ENCODE measurements around the gene BTBD7. TPM values are rescaled to one million over a fixed set of nuclear protein-coding genes. Genes with fewer than 3 reads are reported as not detected.

BTBD7 gene
- total and polyA plus RNA-seq, 2 of the 4 experiments (the other 2 are of a cell fraction): 11.9 to 30.5 TPM

DNA sequence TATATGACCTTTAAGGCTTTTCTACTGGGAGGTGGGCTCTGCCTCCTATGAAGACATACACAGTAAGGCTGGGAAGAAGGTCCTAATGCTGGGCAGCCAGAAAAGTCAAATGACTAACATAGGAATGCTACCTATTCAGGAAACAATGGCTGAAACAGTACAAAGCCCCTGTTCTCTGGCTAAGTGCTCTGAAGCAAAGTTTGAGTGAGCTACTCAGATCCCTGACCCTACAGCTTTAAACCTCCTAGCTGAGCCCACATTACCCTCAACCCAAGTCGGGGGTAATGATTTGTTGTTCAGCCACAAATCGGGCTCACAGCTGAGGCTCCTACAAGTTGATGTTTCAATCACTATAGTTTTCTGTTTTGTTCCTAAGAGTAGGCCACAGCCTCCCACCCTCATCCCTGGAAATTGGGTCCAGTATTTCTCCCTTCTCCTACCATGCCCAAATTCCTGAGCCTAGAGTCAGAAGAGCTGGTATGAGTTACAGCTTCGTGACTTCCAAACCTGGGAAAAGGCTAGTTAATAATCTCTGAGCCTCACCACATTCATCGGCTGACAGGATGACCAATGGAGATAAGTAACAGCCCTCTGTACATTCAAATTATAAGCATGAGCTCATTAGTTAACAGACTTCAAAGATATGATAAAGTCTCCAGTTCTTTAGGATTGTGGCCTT is 46.5 kb downstream of the BTBD7 start:
- CTCF ChIA-PET: no interaction called here
- no peak overlapping the region for H3K18ac ChIP-seq (ENCODE audit: low read depth, low read length)

More for the DNA sequence above, 46.5 kb downstream of the BTBD7 start:
- Histone ChIP-seq H3K79me1 (ENCODE audit: low read depth in 1 of 2, low read length in 2 of 2) (peaks cover 14 to 37% of the 10 kb centered on the region in 2 experiments), H2BK5ac (ENCODE audit: low read depth, low read length, poor library complexity, severe bottlenecking) (no peak overlapping the region), H2BK120ac (ENCODE audit: low read depth, low read length) (no peak overlapping the region), H3K9me1 (ENCODE audit: insufficient read depth, low read length) (peaks cover 9% of the 10 kb centered on the region), H2BK15ac (ENCODE audit: low read depth, low read length) (no peak overlapping the region), H3K36me3 (ENCODE audit: control insufficient read depth, insufficient read depth, low read length) (peaks cover 5% of the 10 kb centered on the region), H3K4me2 (ENCODE audit: low read depth, low read length) (no peak overlapping the region), H4K91ac (ENCODE audit: insufficient read depth, low read depth, low read length) (no peak overlapping the region), H3K27me3 (ENCODE audit: control insufficient read depth, insufficient read depth, low read length) (no peaks in the 10 kb centered on the region), H3K4ac (ENCODE audit: low read depth, low read length) (no peak overlapping the region), H2AFZ (replicated peaks; ENCODE audit: low read length, poor library complexity) (no peak overlapping the region), H4K20me1 (ENCODE audit: insufficient read depth, low read length) (no peaks in the 10 kb centered on the region; the same call in 1 of the 2 replicates), H3K14ac (replicated peaks; ENCODE audit: low read depth, low read length) (peak overlapping the region; percentile 14; the same call in 1 of the 2 replicates), H3K27ac (ENCODE audit: insufficient read depth, low read length) (no peak overlapping the region), H3K56ac (ENCODE audit: extremely low read depth, insufficient read depth, low read length) (no peak overlapping the region), H3K9me3 (ENCODE audit: control insufficient read depth, insufficient read depth, low read length) (no peaks in the 10 kb centered on the region), H2BK20ac (ENCODE audit: low read depth, low read length) (no peak overlapping the region), H3K4me1 (ENCODE audit: control insufficient read depth, insufficient read depth, low read length) (peaks cover 6% of the 10 kb centered on the region), H2AK5ac (ENCODE audit: low read depth, low read length) (no peak overlapping the region), H3K9ac (ENCODE audit: low read depth, low read length) (no peak overlapping the region), H2AK9ac (replicated peaks; ENCODE audit: low read depth, low read length, poor library complexity) (no peak overlapping the region), H3K4me3 (ENCODE audit: insufficient read depth, low read depth, low read length) (no peak overlapping the region), H4K5ac (ENCODE audit: low read depth, low read length) (no peak overlapping the region), H3K23ac (ENCODE audit: low read depth, low read length) (0 out of 2 replicates have a peak overlapping the region, but pooled peaks have one; percentile 11), H4K8ac (ENCODE audit: low read depth in 2 of 2, low read length in 2 of 2) (no peak overlapping the region)
- DNase-seq (peak; percentile 14), ATAC-seq (ENCODE audit: low read depth) (peak; percentile 52)
- POLR2A ChIA-PET (ENCODE audit: unreplicated experiment): no interaction called here
- in situ Hi-C loops (cut with MboI; ENCODE audit: low sequenced_read_pairs) (no loop called here), intact Hi-C loops (cut with micrococcal nuclease) (no loop called here), dilution Hi-C loops (cut with HindIII; ENCODE audit: low sequenced_read_pairs, unreplicated experiment) (no loop called here)
- WGBS, 2 experiments (ENCODE audit: extremely low coverage in 2 of 2, insufficient read length in 1 of 2): 100% methylated on average over 1 of the region's 4 CpGs; no CpG with 5 or more reads in 1 of the 2 experiments
- no TSS peak for BruUV-seq (replicated peaks)
- TF ChIP-seq CEBPB (IDR thresholded peaks at IDR 0.05; ENCODE audit: low read depth, low read length): no peak
- TF ChIP-seq RCOR1 (IDR thresholded peaks at IDR 0.05; ENCODE audit: insufficient replicate concordance, low read length): no peak
- TF ChIP-seq CHD1 (IDR thresholded peaks at IDR 0.05; ENCODE audit: low read depth, low read length): no peak
- TF ChIP-seq, protein P1, sequence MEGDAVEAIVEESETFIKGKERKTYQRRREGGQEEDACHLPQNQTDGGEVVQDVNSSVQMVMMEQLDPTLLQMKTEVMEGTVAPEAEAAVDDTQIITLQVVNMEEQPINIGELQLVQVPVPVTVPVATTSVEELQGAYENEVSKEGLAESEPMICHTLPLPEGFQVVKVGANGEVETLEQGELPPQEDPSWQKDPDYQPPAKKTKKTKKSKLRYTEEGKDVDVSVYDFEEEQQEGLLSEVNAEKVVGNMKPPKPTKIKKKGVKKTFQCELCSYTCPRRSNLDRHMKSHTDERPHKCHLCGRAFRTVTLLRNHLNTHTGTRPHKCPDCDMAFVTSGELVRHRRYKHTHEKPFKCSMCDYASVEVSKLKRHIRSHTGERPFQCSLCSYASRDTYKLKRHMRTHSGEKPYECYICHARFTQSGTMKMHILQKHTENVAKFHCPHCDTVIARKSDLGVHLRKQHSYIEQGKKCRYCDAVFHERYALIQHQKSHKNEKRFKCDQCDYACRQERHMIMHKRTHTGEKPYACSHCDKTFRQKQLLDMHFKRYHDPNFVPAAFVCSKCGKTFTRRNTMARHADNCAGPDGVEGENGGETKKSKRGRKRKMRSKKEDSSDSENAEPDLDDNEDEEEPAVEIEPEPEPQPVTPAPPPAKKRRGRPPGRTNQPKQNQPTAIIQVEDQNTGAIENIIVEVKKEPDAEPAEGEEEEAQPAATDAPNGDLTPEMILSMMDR (conservative IDR thresholded peaks at IDR 0.05; ENCODE audit: low read depth, low read length): no peak
- TF ChIP-seq, protein P2, sequence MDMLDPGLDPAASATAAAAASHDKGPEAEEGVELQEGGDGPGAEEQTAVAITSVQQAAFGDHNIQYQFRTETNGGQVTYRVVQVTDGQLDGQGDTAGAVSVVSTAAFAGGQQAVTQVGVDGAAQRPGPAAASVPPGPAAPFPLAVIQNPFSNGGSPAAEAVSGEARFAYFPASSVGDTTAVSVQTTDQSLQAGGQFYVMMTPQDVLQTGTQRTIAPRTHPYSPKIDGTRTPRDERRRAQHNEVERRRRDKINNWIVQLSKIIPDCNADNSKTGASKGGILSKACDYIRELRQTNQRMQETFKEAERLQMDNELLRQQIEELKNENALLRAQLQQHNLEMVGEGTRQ (IDR thresholded peaks at IDR 0.05; ENCODE audit: low read depth, low read length): no peak
- TF ChIP-seq FOS (IDR thresholded peaks at IDR 0.05; ENCODE audit: low read depth, low read length): no peak
- TF ChIP-seq, protein P3, sequence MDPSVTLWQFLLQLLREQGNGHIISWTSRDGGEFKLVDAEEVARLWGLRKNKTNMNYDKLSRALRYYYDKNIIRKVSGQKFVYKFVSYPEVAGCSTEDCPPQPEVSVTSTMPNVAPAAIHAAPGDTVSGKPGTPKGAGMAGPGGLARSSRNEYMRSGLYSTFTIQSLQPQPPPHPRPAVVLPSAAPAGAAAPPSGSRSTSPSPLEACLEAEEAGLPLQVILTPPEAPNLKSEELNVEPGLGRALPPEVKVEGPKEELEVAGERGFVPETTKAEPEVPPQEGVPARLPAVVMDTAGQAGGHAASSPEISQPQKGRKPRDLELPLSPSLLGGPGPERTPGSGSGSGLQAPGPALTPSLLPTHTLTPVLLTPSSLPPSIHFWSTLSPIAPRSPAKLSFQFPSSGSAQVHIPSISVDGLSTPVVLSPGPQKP (IDR thresholded peaks at IDR 0.05; ENCODE audit: borderline replicate concordance, low read depth, low read length): no peak
- TF ChIP-seq MAZ (IDR thresholded peaks at IDR 0.05; ENCODE audit: borderline replicate concordance, low read depth, low read length): no peak
- no peak for TF ChIP-seq RAD21 (IDR thresholded peaks at IDR 0.05; ENCODE audit: low read length)

Data from IMR-90 (cell line).